ENCODE measurements around the gene MYOM1. TPM values are rescaled to one million over a fixed set of nuclear protein-coding genes. Genes with fewer than 3 reads are reported as not detected.

MYOM1 gene
- total RNA-seq, 4 donors from 2014 or later = 2.3 to 3.1 (median 3.1) TPM

GRCh38 chr18:3179430-3180089 is 40.2 kb downstream of the MYOM1 start:
- no peaks in the 10 kb centered on the region for H3K9me3 ChIP-seq
- H3K4me1 ChIP-seq = no peaks in the 10 kb centered on the region
- H3K36me3 ChIP-seq = no peaks in the 10 kb centered on the region
- no peak overlapping the region for H3K4me3 ChIP-seq (replicated peaks in 1 of 3)
- no peak for TF ChIP-seq CTCF (IDR thresholded peaks at IDR 0.05)
- no peak for TF ChIP-seq POLR2A (IDR thresholded peaks at IDR 0.05)
- no peak overlapping the region for H3K27ac ChIP-seq
- WGBS, 2 donors = 77 to 80% methylated on average over 10 of the region's 10 CpGs
- no peaks in the 10 kb centered on the region for H3K27me3 ChIP-seq
- intact Hi-C loops (cut with DNase I) = no loop called here
- no peak for DNase-seq

GRCh38 chr18:3177902-3178687 is 41.7 kb downstream of the MYOM1 start:
- no peaks in the 10 kb centered on the region for H3K9me3 ChIP-seq
- intact Hi-C loops (cut with DNase I) = no loop called here
- no peak overlapping the region for H3K4me3 ChIP-seq (replicated peaks in 1 of 3)
- H3K4me1 ChIP-seq = no peaks in the 10 kb centered on the region
- TF ChIP-seq POLR2A (IDR thresholded peaks at IDR 0.05) (no peak), CTCF (IDR thresholded peaks at IDR 0.05) (no peak)
- DNase-seq = peak in 1 of 2 donors; percentile 20
- no peaks in the 10 kb centered on the region for H3K27me3 ChIP-seq
- 79 to 88% methylated on average over 15 of the region's 15 CpGs for WGBS, 2 donors
- H3K27ac ChIP-seq = no peak overlapping the region
- H3K36me3 ChIP-seq = no peaks in the 10 kb centered on the region

GRCh38 chr18:3175195-3175758 is 44.5 kb downstream of the MYOM1 start:
- H3K36me3 ChIP-seq = no peaks in the 10 kb centered on the region
- H3K27ac ChIP-seq = no peak overlapping the region
- no peak overlapping the region for H3K4me3 ChIP-seq (replicated peaks in 1 of 3)
- no peaks in the 10 kb centered on the region for H3K27me3 ChIP-seq
- H3K4me1 ChIP-seq = no peaks in the 10 kb centered on the region
- intact Hi-C loops (cut with DNase I) = no loop called here
- no peaks in the 10 kb centered on the region for H3K9me3 ChIP-seq
- 73 to 76% methylated on average over 2 of the region's 2 CpGs for WGBS, 2 donors
- TF ChIP-seq CTCF (IDR thresholded peaks at IDR 0.05) = no peak
- TF ChIP-seq POLR2A (IDR thresholded peaks at IDR 0.05) = no peak
- no peak for DNase-seq

GRCh38 chr18:3172097-3172496 is 47.7 kb downstream of the MYOM1 start:
- Histone ChIP-seq H3K4me1 (no peaks in the 10 kb centered on the region), H3K9me3 (no peaks in the 10 kb centered on the region), H3K4me3 (replicated peaks in 1 of 3) (no peak overlapping the region), H3K27me3 (no peaks in the 10 kb centered on the region), H3K27ac (no peak overlapping the region), H3K36me3 (no peaks in the 10 kb centered on the region)
- TF ChIP-seq POLR2A (IDR thresholded peaks at IDR 0.05) (no peak), CTCF (IDR thresholded peaks at IDR 0.05) (no peak)
- no peak for DNase-seq
- intact Hi-C loops (cut with DNase I) = no loop called here
- 67 to 76% methylated on average over 3 of the region's 3 CpGs for WGBS, 2 donors

GRCh38 chr18:3171631-3172030 is 48.1 kb downstream of the MYOM1 start:
- Histone ChIP-seq H3K27me3 (no peaks in the 10 kb centered on the region), H3K4me1 (no peaks in the 10 kb centered on the region), H3K9me3 (no peaks in the 10 kb centered on the region), H3K27ac (no peak overlapping the region), H3K4me3 (replicated peaks in 1 of 3) (no peak overlapping the region), H3K36me3 (no peaks in the 10 kb centered on the region)
- intact Hi-C loops (cut with DNase I) = no loop called here
- no peak for DNase-seq
- TF ChIP-seq CTCF (IDR thresholded peaks at IDR 0.05) = no peak
- no peak for TF ChIP-seq POLR2A (IDR thresholded peaks at IDR 0.05)
- 67 to 68% methylated on average over 4 of the region's 4 CpGs for WGBS, 2 donors

Measured in thyroid gland (tissue), 4 donors.